Right cardiac atrium (tissue), 5 donors: ENCODE measurements around the gene SFTA2. TPM values are rescaled to one million over a fixed set of nuclear protein-coding genes. Genes with fewer than 3 reads are reported as not detected.

Source experiments
- ATAC-seq, 2 donors: fragments of 200-7000 bp; cut with Tn5 transposase; one replicate each; pipeline versions ENCODE4 v1.8.0 to v1.9.1; 2020; ENCODE audit warnings: moderate library complexity in 2 of 2, mild to moderate bottlenecking in 1 of 2
- DNase-seq, 3 donors: peaks; one replicate each; pipeline ENCODE4 v3.0.0-alpha.2; 2020
- H3K27ac ChIP-seq: one replicate; pipeline ENCODE4 v1.5.1; 2013; ENCODE audit warnings: mild to moderate bottlenecking, low read length, control low read depth, moderate library complexity
- H3K27me3 ChIP-seq: one replicate; pipeline ENCODE4 v1.6.1; 2013; ENCODE audit not compliant: control insufficient read depth, insufficient read depth
- H3K4me1 ChIP-seq: one replicate; pipeline ENCODE4 v1.6.1; 2013; ENCODE audit warnings: low read length; ENCODE audit not compliant: control insufficient read depth, insufficient read depth
- H3K4me3 ChIP-seq: one replicate; pipeline ENCODE4 v1.5.1; 2013; ENCODE audit warnings: low read length, control low read depth
- H3K9me3 ChIP-seq: one replicate; pipeline ENCODE4 v1.6.1; 2013; ENCODE audit warnings: low read length; ENCODE audit not compliant: control insufficient read depth
- WGBS: extraction: QIAGEN DNeasy Blood & Tissue Kit; methylation state at CpG from one replicate; pipeline ENCODE4 v1.1.7; 2013; 5-methylcytosine and 5-hydroxymethylcytosine counted together
- intact Hi-C, 4 donors: fragments of 100-400 bp; cut with DNase I; formaldehyde crosslinking; loops; one replicate each; pipeline versions ENCODE4 v1.11.0 to v1.14.0; 2022 to 2023
- polyA plus RNA-seq: library from polyadenylated mRNA; stranded (reverse); fragments of 200-250 nt; gene quantifications from one replicate; pipeline ENCODE4 v1.2.3, GENCODE V29; 2013
- total RNA-seq, 4 donors: library from RNA; stranded (reverse); fragmentation: NEBNext Ultra II Directional; extraction: Animal tissue kit (Norgen Biotek cat#: 25700); gene quantifications; one replicate each; pipeline ENCODE4 v1.2.1, GENCODE V29; 2021
- donor health status: healthy with polysubstance abuse.
- donor health status: DM: no; HTN: yes; CAD: no.
- donor health status: DM: no; HTN: no; CAD: no.
- donor health status: DM: no; HTN: yes; CAD: no; lungs with severe emphysema.
- donor health status: DM: yes; HTN: yes; CAD: no.

SFTA2 gene
- total and polyA plus RNA-seq, 5 donors, result 0.45 TPM; not detected in 4

DNA sequence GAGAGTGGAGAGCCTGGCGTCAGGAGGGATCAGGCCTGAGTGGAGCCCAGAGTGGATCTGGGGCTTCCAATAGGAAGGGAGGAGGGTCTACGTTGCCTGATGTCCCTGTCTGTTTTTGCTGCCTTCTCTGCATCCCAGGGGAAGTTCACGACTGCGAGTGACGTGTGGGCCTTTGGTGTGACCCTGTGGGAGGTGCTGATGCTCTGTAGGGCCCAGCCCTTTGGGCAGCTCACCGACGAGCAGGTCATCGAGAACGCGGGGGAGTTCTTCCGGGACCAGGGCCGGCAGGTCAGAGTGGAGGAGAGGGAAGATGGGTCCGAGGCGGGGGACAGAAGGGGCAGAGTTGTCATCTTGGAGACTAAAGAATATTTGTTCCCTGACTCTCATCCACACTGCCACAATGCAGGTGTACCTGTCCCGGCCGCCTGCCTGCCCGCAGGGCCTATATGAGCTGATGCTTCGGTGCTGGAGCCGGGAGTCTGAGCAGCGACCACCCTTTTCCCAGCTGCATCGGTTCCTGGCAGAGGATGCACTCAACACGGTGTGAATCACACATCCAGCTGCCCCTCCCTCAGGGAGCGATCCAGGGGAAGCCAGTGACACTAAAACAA is 33.1 kb downstream of the SFTA2 start:
- Histone ChIP-seq H3K4me1 (no peaks in the 10 kb centered on the region), H3K27ac (no peak overlapping the region), H3K27me3 (no peaks in the 10 kb centered on the region), H3K9me3 (no peaks in the 10 kb centered on the region), H3K4me3 (no peak overlapping the region)
- intact Hi-C loops, result no loop called here
- ATAC-seq, result no peak
- DNase-seq, result peak in 2 of 3 donors; percentile 44 to 51
- WGBS, result 76% methylated on average over 23 of the region's 23 CpGs

DNA sequence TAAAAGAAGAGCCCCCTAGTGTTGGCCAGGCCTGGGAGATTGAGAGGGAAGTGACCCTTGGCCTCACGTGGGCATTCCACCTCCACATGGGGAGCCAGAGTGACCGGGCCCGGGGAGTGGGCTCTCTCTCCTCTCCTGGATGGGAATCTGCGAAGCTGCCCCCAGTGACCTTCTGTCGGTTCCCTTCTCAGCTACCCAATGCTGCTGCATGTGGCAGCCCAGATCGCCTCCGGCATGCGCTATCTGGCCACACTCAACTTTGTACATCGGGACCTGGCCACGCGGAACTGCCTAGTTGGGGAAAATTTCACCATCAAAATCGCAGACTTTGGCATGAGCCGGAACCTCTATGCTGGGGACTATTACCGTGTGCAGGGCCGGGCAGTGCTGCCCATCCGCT is 34.1 kb downstream of the SFTA2 start:
- Histone ChIP-seq H3K9me3 (no peaks in the 10 kb centered on the region), H3K4me1 (no peaks in the 10 kb centered on the region), H3K27me3 (no peaks in the 10 kb centered on the region), H3K4me3 (no peak overlapping the region), H3K27ac (no peak overlapping the region)
- WGBS, result 85% methylated on average over 16 of the region's 16 CpGs
- ATAC-seq (no peak), DNase-seq (peak in 1 of 3 donors; percentile 30)
- intact Hi-C loops, result no loop called here

DNA sequence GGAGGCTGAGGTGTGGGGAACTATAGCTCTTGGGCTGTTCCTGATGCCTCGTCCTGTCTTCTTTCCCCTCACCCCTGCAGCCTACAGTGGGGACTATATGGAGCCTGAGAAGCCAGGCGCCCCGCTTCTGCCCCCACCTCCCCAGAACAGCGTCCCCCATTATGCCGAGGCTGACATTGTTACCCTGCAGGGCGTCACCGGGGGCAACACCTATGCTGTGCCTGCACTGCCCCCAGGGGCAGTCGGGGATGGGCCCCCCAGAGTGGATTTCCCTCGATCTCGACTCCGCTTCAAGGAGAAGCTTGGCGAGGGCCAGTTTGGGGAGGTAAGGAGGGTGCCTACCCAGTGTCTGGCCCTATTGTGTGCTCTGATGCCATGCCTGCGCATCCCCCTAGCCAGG is 35.4 kb downstream of the SFTA2 start:
- 94% methylated on average over 13 of the region's 13 CpGs for WGBS
- intact Hi-C loops, result no loop called here

DNA sequence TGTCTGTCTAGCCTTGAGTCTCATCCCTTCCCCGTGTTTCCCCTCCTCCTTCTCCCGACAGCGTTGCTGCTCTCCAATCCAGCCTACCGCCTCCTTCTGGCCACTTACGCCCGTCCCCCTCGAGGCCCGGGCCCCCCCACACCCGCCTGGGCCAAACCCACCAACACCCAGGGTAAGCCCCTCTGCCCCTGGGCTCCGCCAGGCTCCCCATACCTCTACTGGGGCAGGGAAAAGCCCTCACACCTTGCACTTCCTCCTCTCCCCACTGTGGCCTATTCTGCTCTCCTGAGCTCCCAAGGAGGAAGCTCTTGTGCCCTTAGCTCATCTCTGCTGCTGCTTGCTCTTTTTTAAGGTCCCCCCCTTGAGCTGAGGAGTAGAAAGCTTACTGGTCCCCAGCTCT is 36.6 kb downstream of the SFTA2 start:
- H3K4me1 ChIP-seq, result no peaks in the 10 kb centered on the region
- H3K27ac ChIP-seq, result no peak overlapping the region
- WGBS, result 80% methylated on average over 10 of the region's 10 CpGs
- ATAC-seq (no peak), DNase-seq (no peak)
- intact Hi-C loops, result no loop called here
- H3K27me3 ChIP-seq, result no peaks in the 10 kb centered on the region
- no peak overlapping the region for H3K4me3 ChIP-seq
- H3K9me3 ChIP-seq, result no peaks in the 10 kb centered on the region

More for the DNA sequence above, 35.4 kb downstream of the SFTA2 start:
- Histone ChIP-seq H3K4me3 (no peak overlapping the region), H3K27ac (no peak overlapping the region), H3K9me3 (no peaks in the 10 kb centered on the region), H3K27me3 (no peaks in the 10 kb centered on the region), H3K4me1 (no peaks in the 10 kb centered on the region)
- DNase-seq (no peak), ATAC-seq (no peak)

DNA sequence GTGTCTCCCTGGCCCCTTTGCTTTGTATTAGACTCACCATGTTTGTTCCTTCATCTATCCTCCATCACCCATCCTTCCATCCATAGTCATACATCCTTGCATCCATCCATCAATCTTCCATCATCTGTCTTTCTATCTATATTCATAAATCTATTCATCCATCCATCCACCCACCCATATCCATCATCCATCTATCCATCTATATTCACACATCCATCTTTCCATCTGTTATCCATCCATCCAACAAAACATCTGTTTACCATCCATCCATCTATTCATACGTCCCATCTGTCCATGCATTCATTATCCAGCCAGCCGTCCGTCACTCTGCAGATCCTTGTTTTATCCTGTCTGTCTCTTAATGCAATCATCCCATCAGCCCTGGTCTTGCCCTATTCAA is 37.0 kb downstream of the SFTA2 start:
- DNase-seq, result no peak
- no peak for ATAC-seq
- H3K4me3 ChIP-seq, result no peak overlapping the region
- H3K27me3 ChIP-seq, result no peaks in the 10 kb centered on the region
- H3K9me3 ChIP-seq, result no peaks in the 10 kb centered on the region
- H3K4me1 ChIP-seq, result no peaks in the 10 kb centered on the region
- intact Hi-C loops, result no loop called here
- WGBS, result 94% methylated on average over 3 of the region's 3 CpGs
- no peak overlapping the region for H3K27ac ChIP-seq

DNA sequence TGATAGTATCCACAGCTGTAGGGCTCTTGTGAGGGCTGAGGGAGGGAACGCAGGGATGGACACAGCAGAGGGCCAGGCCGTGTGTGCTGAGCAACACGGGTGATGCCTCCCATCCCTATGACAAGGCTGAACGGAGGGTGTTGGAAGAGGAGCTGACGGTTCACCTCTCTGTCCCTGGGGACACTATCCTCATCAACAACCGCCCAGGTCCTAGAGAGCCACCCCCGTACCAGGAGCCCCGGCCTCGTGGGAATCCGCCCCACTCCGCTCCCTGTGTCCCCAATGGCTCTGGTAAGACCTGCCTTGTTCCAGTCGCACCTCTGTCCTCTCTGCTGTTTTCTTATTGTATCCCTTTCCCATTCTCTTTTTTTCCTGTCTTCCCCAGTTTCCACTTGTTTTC is 37.6 kb downstream of the SFTA2 start:
- H3K4me1 ChIP-seq, result peaks cover 2% of the 10 kb centered on the region
- H3K4me3 ChIP-seq, result no peak overlapping the region
- intact Hi-C loops, result no loop called here
- ATAC-seq (no peak), DNase-seq (no peak)
- H3K27me3 ChIP-seq, result no peaks in the 10 kb centered on the region
- WGBS, result 88% methylated on average over 12 of the region's 12 CpGs
- H3K27ac ChIP-seq, result no peak overlapping the region
- no peaks in the 10 kb centered on the region for H3K9me3 ChIP-seq

DNA sequence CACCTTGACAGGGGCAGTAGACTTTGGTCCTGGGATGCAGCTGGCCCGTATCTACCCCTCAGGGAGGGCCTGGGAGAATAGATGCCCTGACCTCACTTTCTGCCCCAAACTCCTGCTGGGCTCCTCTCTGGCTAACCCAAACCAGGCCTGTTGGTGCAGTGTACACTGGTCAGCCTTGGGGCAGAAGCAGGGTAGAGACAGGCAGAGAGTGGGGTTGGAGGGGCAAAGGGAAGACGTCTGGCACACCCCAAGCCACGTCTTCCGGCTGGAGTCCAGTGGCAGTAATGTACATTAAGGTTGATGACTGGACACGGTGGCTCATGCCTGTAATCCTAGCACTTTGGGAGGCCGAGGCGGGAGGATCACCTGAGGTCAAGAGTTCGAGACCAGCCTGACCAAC is 38.3 kb downstream of the SFTA2 start:
- peaks cover 4% of the 10 kb centered on the region for H3K4me1 ChIP-seq
- 91% methylated on average over 8 of the region's 8 CpGs for whole genome bisulfite sequencing
- DNase-seq, result no peak
- no peak overlapping the region for H3K4me3 ChIP-seq
- H3K27me3 ChIP-seq, result no peaks in the 10 kb centered on the region
- H3K27ac ChIP-seq, result no peak overlapping the region
- ATAC-seq, result no peak
- H3K9me3 ChIP-seq, result no peaks in the 10 kb centered on the region
- intact Hi-C loops, result no loop called here

DNA sequence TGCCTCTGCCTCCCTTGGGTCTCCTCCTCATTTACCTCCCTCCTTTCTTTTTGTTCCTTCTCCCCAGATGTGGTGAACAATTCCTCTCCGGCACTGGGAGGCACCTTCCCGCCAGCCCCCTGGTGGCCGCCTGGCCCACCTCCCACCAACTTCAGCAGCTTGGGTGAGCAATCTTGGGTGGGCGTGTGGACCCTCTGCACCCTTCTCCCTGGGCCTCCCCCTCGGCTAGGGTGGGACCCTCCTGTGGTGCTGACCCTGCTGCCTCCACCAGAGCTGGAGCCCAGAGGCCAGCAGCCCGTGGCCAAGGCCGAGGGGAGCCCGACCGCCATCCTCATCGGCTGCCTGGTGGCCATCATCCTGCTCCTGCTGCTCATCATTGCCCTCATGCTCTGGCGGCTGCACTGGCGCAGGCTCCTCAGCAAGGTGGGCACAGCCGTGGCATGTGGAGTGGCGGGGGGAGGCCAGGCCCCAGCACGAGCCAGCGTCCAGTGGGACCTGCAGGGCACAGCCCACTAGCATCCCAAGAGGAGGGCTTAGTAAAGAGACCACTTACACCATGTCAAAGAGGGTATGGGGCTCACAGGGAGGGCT is 38.9 kb downstream of the SFTA2 start:
- Histone ChIP-seq H3K27ac (no peak overlapping the region), H3K9me3 (no peaks in the 10 kb centered on the region), H3K4me3 (no peak overlapping the region), H3K27me3 (no peaks in the 10 kb centered on the region), H3K4me1 (peaks cover 6% of the 10 kb centered on the region)
- WGBS, result 87% methylated on average over 16 of the region's 16 CpGs
- no peak for ATAC-seq
- DNase-seq, result no peak
- intact Hi-C loops, result no loop called here

DNA sequence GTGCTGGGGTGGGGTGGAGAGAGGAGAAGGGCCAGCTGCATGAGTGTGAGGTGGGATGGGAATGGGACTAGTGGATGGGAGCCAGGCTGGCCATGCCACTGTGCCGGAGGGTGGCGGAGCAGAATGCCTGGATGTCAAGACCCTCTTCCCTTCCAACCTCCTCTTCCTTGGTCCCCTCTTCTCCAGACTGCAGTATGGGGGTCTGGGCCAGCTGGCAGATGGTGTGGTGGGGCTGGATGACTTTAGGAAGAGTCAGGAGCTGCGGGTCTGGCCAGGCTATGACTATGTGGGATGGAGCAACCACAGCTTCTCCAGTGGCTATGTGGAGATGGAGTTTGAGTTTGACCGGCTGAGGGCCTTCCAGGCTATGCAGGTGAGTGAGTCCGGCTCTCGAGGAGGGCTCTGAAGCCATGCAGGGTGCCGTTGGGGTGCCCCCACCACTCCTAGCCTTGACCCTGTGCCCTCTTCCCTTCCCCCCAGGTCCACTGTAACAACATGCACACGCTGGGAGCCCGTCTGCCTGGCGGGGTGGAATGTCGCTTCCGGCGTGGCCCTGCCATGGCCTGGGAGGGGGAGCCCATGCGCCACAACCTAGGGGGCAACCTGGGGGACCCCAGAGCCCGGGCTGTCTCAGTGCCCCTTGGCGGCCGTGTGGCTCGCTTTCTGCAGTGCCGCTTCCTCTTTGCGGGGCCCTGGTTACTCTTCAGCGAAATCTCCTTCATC is 40.0 kb downstream of the SFTA2 start:
- no peak for DNase-seq
- Histone ChIP-seq H3K27ac (no peak overlapping the region), H3K9me3 (no peaks in the 10 kb centered on the region), H3K27me3 (no peaks in the 10 kb centered on the region), H3K4me3 (no peak overlapping the region), H3K4me1 (peaks cover 6% of the 10 kb centered on the region)
- intact Hi-C loops, result no loop called here
- WGBS, result 88% methylated on average over 21 of the region's 21 CpGs
- ATAC-seq, result no peak

DNA sequence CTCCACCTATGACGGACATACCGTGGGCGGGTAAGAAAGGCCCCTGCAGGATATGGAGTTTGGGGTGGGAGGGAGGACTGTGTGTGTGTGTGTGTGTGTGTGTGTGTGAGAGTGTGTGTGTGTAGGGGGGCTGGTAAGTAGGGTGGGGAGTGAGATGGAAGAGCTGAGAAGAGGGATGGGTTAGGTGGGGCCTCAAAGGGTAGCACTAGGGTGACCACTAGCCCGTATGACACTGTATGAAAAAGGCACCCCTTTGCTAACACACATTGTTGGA is 40.6 kb downstream of the SFTA2 start:
- ATAC-seq, result no peak
- intact Hi-C loops, result no loop called here
- Histone ChIP-seq H3K27me3 (no peaks in the 10 kb centered on the region), H3K27ac (no peak overlapping the region), H3K4me1 (peaks cover 9% of the 10 kb centered on the region), H3K9me3 (no peaks in the 10 kb centered on the region), H3K4me3 (no peak overlapping the region)
- no peak for DNase-seq
- WGBS, result 87% methylated on average over 4 of the region's 4 CpGs

DNA sequence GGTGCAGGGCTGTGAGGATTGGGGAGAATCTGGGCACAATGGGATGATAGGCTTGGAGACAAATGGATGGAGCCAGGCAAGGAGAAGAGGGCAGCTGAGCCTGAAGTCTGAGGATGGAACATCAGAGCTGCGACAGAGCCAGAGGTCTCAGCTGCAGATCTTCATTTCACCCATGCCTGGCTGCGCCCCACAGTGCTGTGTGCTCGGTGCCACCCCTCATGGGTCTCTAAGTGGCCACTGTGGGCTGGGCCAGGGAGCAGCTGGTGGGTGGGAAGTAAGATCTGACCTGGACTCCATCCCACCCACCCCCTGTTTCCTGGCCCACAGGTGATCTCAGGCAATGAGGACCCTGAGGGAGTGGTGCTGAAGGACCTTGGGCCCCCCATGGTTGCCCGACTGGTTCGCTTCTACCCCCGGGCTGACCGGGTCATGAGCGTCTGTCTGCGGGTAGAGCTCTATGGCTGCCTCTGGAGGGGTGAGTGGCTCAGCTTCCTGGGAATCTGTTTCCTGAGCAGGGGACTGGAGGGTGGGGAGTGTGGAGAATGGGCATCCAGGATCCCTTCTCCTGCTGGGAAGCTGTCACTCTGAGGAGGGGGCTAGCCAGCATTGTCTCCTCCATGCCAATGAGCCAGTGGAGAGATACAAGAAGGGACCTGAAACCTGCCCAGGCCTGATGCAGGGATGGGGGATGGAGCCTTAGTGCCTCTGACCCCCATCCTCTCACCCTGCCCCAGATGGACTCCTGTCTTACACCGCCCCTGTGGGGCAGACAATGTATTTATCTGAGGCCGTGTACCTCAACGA is 41.1 kb downstream of the SFTA2 start:
- no peaks in the 10 kb centered on the region for H3K27me3 ChIP-seq
- WGBS, result 82% methylated on average over 12 of the region's 12 CpGs
- intact Hi-C loops, result no loop called here
- peaks cover 10% of the 10 kb centered on the region for H3K4me1 ChIP-seq
- no peaks in the 10 kb centered on the region for H3K9me3 ChIP-seq
- DNase-seq (no peak), ATAC-seq (no peak)
- no peak overlapping the region for H3K27ac ChIP-seq
- H3K4me3 ChIP-seq, result no peak overlapping the region
